Stimulated activated CD4-positive, alpha-beta T cell treated with anti-CD3 and anti-CD28 coated beads, Interleukin-12 subunit alpha, Interleukin-12 subunit beta, amount 100 ng/mL, for 24 hours (primary cell): ENCODE data around the gene PIGT.

ENCODE experiments used
- DNase-seq, 2 experiments: peaks; one replicate each; pipeline ENCODE4 v3.0.0-alpha.2; 2020; ENCODE audit warnings: low read depth in 2 of 2

PIGT gene

DNA sequence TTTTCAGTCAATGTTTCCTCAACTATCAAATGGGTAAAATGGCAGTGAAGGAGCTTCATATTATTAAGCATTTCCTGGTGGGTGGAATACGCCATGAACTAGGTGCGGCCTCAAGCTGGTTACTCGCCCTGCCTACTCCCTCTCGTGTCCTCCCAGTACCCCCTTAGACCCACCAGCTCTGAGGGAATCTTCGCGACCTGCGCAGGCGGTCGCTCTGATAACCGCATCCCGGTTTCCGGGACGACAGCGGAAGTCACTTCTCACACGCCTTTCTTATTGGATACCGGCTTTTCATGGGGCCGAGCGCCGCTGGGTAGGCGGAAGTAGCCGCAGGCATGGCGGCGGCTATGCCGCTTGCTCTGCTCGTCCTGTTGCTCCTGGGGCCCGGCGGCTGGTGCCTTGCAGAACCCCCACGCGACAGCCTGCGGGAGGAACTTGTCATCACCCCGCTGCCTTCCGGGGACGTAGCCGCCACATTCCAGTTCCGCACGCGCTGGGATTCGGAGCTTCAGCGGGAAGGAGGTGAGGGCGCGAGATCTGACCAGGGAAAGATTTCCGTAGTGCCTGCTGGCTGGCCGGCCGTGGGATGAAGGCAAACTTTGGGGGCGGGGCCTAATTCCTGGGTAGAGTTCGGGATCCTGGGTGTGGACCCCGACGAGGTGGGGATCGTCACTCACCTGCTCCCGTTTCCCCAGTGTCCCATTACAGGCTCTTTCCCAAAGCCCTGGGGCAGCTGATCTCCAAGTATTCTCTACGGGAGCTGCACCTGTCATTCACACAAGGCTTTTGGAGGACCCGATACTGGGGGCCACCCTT is at the start of gene PIGT:
PIGT (plus strand) TSS at position 320 of the 816 bp plus-strand sequence; CDS start at position 336, 16 bp downstream.
- DNase-seq = peak; percentile 77 to 79

DNA sequence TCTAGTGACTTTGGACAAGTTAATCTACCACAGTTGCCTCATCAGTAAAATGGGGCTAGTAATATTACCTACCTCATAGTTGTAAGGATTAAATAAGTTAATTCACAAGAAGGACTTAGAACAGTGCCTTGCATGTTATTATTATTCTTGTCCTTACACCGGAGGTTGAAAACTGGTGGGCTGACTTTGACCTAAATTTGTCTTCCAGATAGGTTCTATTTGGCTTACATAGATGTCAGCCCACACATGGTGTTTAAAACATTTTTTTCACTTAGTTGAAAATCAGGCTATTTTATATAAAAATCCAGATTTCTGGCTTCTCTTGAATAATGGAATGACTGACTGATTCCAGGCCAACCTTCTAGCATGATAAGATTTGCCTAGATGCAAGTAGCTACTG is 49.7 kb upstream of the PIGT start:
- DNase-seq = no peak

GRCh38 chr20:45366631-45367030 is 49.3 kb upstream of the PIGT start:
- DNase-seq = no peak

GRCh38 chr20:45367126-45367525 is 48.8 kb upstream of the PIGT start:
- DNase-seq = no peak

DNA sequence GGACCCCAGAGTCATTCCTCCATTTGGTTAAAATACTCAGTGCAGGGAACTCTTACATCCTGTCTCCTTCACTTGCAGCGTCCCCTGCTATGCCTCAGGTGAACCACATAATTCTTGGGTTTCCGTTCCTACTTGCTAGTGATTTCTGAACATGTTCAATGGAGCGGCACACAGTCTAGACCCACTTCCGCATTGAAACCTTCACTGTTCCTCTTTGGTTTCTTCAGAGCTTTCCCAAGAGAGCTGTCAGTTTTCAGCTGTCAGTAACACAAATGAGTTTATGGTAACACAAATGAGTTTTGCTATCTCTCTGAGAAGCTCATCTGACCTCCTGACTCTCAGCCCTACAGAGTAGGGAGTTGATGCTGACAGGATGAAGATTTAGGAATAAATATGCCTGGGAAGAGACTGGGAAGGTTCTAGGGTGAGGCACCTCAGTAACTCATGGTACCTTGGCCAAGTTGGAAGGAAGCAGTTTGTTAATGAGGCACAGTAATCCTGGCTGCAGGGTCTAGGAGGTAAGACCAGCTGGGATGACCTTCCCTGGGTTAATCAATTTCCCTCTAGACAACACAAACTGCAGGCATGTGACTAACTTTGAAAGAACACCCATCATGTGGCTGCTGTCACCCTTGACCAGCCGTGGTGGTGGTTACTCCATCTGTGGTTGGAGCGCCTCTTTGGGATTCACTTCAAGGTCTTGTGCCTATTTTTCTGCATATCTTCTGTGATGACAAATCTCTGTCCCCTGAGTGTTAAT is 47.5 kb upstream of the PIGT start:
- no peak for DNase-seq

- no peak for DNase-seq
Observed at GRCh38 chr20:45370571-45371160, 45.3 kb upstream of the PIGT start.

- DNase-seq = no peak
Observed at GRCh38 chr20:45372241-45372640, 43.7 kb upstream of the PIGT start.

- DNase-seq = no peak
Observed at GRCh38 chr20:45372646-45373352, 43.1 kb upstream of the PIGT start.

- peak; percentile 76 to 90 for DNase-seq
Observed at GRCh38 chr20:45373353-45374100, 42.4 kb upstream of the PIGT start.

DNA sequence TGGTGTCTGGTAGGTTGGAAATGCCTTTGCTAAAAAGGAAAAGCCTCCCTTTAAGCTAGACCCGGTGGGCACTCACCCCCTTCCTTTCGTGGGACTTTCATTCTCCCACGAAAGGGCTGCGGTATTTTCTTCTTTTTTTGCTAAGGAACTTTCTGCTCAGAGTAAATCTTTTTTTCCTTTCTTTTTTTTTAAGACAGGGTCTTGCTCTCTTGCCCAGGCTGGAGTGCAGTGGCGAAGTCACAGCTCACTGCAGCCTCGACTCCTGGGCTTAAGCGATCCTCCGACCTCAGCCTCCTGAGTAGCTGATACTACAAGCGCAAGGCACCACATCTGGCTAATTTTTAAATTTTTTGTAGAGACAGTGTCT is 41.9 kb upstream of the PIGT start:
- DNase-seq = no peak

GRCh38 chr20:45374966-45375365 is 41.0 kb upstream of the PIGT start:
- no peak for DNase-seq

- DNase-seq = no peak
Observed at GRCh38 chr20:45377269-45377668, 38.7 kb upstream of the PIGT start.

DNA sequence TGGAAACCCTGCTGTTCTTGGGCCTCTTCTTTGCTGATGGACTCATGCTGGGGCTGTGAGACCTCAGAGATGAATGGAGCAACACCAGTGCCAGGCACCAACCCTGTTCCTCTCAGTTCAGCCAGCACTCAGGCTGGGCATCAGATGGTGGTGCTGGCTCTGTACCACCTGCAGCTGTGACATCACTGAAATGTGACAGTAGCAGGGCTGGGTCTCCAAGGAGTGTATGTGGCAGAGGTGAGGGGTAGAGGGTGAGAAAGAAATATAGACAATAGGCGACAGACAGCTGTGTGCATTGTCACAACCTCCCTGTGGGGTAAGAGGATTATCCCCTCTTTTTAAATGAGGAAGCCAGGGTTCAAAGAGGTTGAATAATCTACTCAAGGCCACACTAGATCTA is 37.8 kb upstream of the PIGT start, which contains the start of gene TP53TG5:
TP53TG5 (minus strand) TSS at position 135 of the 400 bp plus-strand sequence; CDS start at position 46, 89 bp downstream.
- DNase-seq = no peak

DNA sequence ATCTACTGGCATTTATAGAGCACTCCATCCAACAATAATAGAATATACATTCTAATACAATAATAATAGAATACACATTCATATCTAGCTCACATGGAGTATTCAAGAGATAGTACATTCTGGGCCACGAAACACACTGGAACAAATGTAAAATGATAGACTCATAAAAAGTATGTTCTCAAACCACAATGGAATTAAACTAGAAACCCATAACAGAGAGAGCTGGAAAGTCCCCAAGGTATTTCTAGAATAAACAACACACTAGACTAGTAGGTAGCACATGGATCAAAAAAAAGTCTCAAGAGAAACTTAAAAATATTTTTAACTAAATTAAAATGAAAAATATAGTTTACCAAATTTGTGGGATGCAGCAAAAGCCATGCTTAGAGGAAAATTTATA is 28.7 kb upstream of the PIGT start:
- no peak for DNase-seq

- DNase-seq = no peak
Observed at GRCh38 chr20:45390931-45391330, 25.0 kb upstream of the PIGT start.

GRCh38 chr20:45391559-45391958 is 24.4 kb upstream of the PIGT start:
- no peak for DNase-seq

GRCh38 chr20:45392733-45393132 is 23.2 kb upstream of the PIGT start:
- DNase-seq = no peak

GRCh38 chr20:45394221-45395113 is 21.5 kb upstream of the PIGT start:
- DNase-seq = no peak

GRCh38 chr20:45395114-45395415 is 20.9 kb upstream of the PIGT start:
- no peak for DNase-seq

DNA sequence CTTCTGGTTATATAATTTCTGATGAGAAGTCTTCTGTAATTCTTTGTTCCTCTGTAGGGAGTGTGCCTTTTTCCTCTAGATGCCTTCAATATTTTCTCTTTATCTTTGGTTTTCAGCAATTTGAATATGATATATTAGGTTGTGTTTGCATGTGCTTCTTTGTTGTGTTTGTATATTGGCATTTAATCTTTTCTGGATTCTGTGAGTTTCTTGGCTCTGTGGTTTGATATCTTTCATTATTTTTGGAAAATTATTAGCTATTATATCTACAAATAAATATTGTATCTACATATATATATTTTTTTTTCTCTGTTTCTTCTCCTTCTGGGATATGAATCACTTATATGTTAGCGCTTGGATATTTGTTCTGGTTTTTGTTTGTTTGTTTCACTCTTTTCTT is 16.9 kb upstream of the PIGT start:
- DNase-seq = no peak
